SKM-1 treated with dmso at 0.1 percent for 144 hours (cell line): ENCODE measurements around the gene PPP1R1C.

ENCODE experiments used
- DNase-seq: peaks from one replicate; lab custom pipeline; 2025; ENCODE audit not compliant: unreplicated experiment; lab: John Stamatoyannopoulos, UW

Gene PPP1R1C

GRCh38 chr2:182058056-182058455 lies 72.4 kb downstream of the PPP1R1C start:
- DNase-seq: no peak

GRCh38 chr2:182061739-182062138 lies 76.1 kb downstream of the PPP1R1C start:
- no peak for DNase-seq

GRCh38 chr2:182062329-182062972 lies 76.8 kb downstream of the PPP1R1C start:
- no peak for DNase-seq

GRCh38 chr2:182064019-182064778 lies 78.5 kb downstream of the PPP1R1C start:
- DNase-seq: no peak

GRCh38 chr2:182066400-182067087 lies 80.9 kb downstream of the PPP1R1C start:
- no peak for DNase-seq

- no peak for DNase-seq
Measured at GRCh38 chr2:182067393-182067792, 81.7 kb downstream of the PPP1R1C start.

GRCh38 chr2:182068811-182069210 lies 83.2 kb downstream of the PPP1R1C start:
- DNase-seq: no peak

- DNase-seq: no peak
Measured at GRCh38 chr2:182069416-182069815, 83.8 kb downstream of the PPP1R1C start.

GRCh38 chr2:182069908-182070307 lies 84.3 kb downstream of the PPP1R1C start:
- DNase-seq: no peak

- DNase-seq: no peak
Measured at GRCh38 chr2:182070736-182071135, 85.1 kb downstream of the PPP1R1C start.

GRCh38 chr2:182072861-182073260 lies 87.2 kb downstream of the PPP1R1C start:
- DNase-seq: no peak

- no peak for DNase-seq
Measured at GRCh38 chr2:182073613-182074012, 88.0 kb downstream of the PPP1R1C start.

- DNase-seq: no peak
Measured at GRCh38 chr2:182077023-182077422, 91.4 kb downstream of the PPP1R1C start.

GRCh38 chr2:182077448-182078142 lies 91.9 kb downstream of the PPP1R1C start:
- DNase-seq: peak; percentile 70

GRCh38 chr2:182078988-182079602 lies 93.4 kb downstream of the PPP1R1C start:
- DNase-seq: no peak

- DNase-seq: no peak
Measured at GRCh38 chr2:182080493-182080892, 94.8 kb downstream of the PPP1R1C start.

GRCh38 chr2:182081602-182082260 lies 96.1 kb downstream of the PPP1R1C start:
- no peak for DNase-seq

GRCh38 chr2:182088681-182089320 lies 103.1 kb downstream of the PPP1R1C start:
- no peak for DNase-seq

GRCh38 chr2:182090486-182090885 lies 104.8 kb downstream of the PPP1R1C start:
- DNase-seq: no peak

- DNase-seq: peak; percentile 21
Measured at GRCh38 chr2:182097571-182098164, 112.0 kb downstream of the PPP1R1C start.
